Suprapubic skin (tissue), 4 donors: ENCODE results near the gene PCYOX1L. TPM values are rescaled to one million over a fixed set of nuclear protein-coding genes. Genes with fewer than 3 reads are reported as not detected.

Experiments
- DNase-seq, 2 donors: peaks; one replicate each; pipeline ENCODE4 v3.0.0-alpha.2; 2019; ENCODE audit warnings: low spot score in 2 of 2
- H3K27ac ChIP-seq: fragments of 200-600 bp; sonication (generic); one replicate; pipeline ENCODE4 v1.5.1; 2019
- H3K27me3 ChIP-seq: fragments of 200-600 bp; sonication (generic); one replicate; pipeline ENCODE4 v1.5.1; 2019
- H3K36me3 ChIP-seq: fragments of 200-600 bp; sonication (generic); one replicate; pipeline ENCODE4 v1.5.1; 2019
- H3K4me1 ChIP-seq: fragments of 200-600 bp; sonication (generic); one replicate; pipeline ENCODE4 v1.5.1; 2019
- H3K4me3 ChIP-seq: fragments of 200-600 bp; sonication (generic); one replicate; pipeline ENCODE4 v1.5.1; 2019; ENCODE audit warnings: mild to moderate bottlenecking
- H3K9me3 ChIP-seq: fragments of 200-600 bp; sonication (generic); one replicate; pipeline ENCODE4 v1.5.1; 2019
- EP300 ChIP-seq: sonication (generic); formaldehyde crosslinking; IDR thresholded peaks from one replicate; pipeline ENCODE4 v1.6.1; 2017; ENCODE audit warnings: antibody characterized with exemption
- POLR2A ChIP-seq, 2 donors: fragments of 450-650 bp; IDR thresholded peaks; one replicate each; pipeline ENCODE4 v1.6.1; 2017; ENCODE audit warnings: antibody characterized with exemption in 2 of 2, mild to moderate bottlenecking in 2 of 2, moderate library complexity in 2 of 2
- POLR2AphosphoS5 ChIP-seq, 3 donors: sonication (generic); formaldehyde crosslinking; IDR thresholded peaks; one replicate each; pipeline ENCODE4 v1.6.1; 2017; ENCODE audit warnings: antibody characterized with exemption in 3 of 3
- WGBS: methylation state at CpG from one replicate; pipeline ENCODE4 v1.1.5; 2018; 5-methylcytosine and 5-hydroxymethylcytosine counted together
- total RNA-seq, 4 donors: library from RNA; depleted of rRNA; stranded (reverse); fragments of >200 nt; gene quantifications; one replicate each; pipeline ENCODE4 v1.1.0, GENCODE V29; 2016
- TF ChIP-seq, protein P1 (sequence below), 2 donors: fragments of 200-600 bp in 1 of 2; fragments of 450-650 bp in 1 of 2; sonication (generic) in 1 of 2; IDR thresholded peaks; one replicate each; pipeline ENCODE4 v1.5.1; 2016 to 2019; ENCODE audit warnings: antibody characterized with exemption in 2 of 2, mild to moderate bottlenecking in 1 of 2, moderate library complexity in 1 of 2

PCYOX1L gene
- total RNA-seq, 4 donors from 2014 or later, result 4.5 to 11.8 (median 5.8) TPM

DNA sequence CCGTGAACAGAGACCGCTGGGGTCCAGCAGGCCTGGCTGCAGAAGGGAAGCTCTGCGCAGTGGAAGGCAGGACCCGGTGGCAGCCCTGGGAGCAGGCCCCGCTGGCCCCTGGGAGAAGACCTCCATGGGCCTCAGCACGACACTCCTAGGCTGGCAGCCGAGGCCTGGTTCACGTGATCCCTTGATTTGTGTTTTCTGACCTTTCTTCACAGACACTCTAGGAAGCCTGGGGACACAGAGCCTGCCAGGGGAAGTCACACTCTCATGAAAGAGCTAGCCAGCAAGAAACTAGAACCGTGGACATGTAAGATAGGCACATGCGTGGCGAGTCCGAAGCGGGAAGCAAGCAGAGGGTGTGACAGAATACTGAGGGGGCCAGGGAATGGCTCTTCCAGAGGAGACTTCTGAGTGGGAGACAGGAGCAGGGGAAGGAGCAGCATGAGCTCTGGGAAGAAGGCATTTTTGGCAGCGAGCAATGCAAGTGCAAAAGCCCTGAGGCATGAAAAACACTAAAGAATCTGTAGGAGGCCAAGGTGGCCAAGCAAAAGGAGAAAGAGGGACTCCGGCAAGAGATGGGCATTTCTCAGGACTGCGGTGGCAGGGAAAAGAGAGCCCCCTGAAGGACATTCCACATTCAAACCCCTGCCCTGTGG is 47.8 kb downstream of the PCYOX1L start:
- Histone ChIP-seq H3K4me1 (peaks cover 9% of the 10 kb centered on the region), H3K36me3 (no peaks in the 10 kb centered on the region), H3K27me3 (no peaks in the 10 kb centered on the region), H3K27ac (peak overlapping the region; percentile 69), H3K9me3 (no peaks in the 10 kb centered on the region), H3K4me3 (no peak overlapping the region)
- no peak for TF ChIP-seq POLR2AphosphoS5 (IDR thresholded peaks at IDR 0.05)
- TF ChIP-seq POLR2A (IDR thresholded peaks at IDR 0.05), result no peak
- no peak for TF ChIP-seq EP300
- TF ChIP-seq, protein P1, sequence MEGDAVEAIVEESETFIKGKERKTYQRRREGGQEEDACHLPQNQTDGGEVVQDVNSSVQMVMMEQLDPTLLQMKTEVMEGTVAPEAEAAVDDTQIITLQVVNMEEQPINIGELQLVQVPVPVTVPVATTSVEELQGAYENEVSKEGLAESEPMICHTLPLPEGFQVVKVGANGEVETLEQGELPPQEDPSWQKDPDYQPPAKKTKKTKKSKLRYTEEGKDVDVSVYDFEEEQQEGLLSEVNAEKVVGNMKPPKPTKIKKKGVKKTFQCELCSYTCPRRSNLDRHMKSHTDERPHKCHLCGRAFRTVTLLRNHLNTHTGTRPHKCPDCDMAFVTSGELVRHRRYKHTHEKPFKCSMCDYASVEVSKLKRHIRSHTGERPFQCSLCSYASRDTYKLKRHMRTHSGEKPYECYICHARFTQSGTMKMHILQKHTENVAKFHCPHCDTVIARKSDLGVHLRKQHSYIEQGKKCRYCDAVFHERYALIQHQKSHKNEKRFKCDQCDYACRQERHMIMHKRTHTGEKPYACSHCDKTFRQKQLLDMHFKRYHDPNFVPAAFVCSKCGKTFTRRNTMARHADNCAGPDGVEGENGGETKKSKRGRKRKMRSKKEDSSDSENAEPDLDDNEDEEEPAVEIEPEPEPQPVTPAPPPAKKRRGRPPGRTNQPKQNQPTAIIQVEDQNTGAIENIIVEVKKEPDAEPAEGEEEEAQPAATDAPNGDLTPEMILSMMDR (IDR thresholded peaks at IDR 0.05), result no peak
- 79% methylated on average over 14 of the region's 16 CpGs for WGBS
- no peak for DNase-seq

DNA sequence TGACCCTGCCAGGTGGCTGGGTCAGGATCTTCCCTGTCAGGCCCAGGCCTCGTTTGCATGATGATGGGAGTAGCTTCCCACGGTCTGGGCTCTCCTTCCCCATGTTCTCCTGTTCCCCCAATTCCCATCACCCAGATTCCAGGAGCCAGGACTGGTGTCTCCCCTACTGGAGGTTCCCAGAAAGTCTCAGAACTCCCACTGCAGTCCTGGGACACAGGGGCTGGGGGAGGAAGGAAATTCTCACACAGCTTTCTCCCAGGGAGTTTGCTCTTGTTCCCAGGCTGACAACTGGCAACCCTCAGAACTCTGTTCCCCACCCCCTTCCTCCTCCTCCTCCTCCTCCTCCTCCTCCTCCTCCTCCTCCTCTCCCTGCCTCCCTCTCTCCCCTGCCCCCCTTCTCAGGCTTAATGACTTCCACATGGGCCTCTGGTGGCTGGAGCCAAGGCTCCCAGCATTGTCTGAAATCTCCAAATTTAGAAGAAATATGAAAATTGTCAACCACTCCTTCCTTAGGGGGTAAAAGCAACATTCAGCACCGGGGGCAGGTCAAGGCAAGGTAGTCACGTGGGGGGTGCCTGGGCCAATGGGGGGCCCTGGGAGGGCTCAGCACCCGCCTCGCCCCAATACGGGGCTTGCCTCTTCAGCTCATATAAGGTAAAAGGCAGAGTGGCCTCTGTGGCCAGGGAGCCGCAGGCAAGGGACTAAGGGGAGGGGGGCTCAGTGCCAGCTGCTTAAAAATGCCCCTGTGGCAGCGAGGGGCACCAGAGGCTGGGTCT is 48.5 kb downstream of the PCYOX1L start:
- TF ChIP-seq POLR2A (IDR thresholded peaks at IDR 0.05) (peak in 1 of 2 donors; percentile 17), POLR2AphosphoS5 (IDR thresholded peaks at IDR 0.05) (no peak)
- peak overlapping the region; percentile 42 for H3K4me3 ChIP-seq
- H3K36me3 ChIP-seq, result no peaks in the 10 kb centered on the region
- WGBS, result 46% methylated on average over 9 of the region's 9 CpGs
- peak overlapping the region; percentile 69 for H3K27ac ChIP-seq
- H3K27me3 ChIP-seq, result no peaks in the 10 kb centered on the region
- H3K9me3 ChIP-seq, result no peaks in the 10 kb centered on the region
- no peak for DNase-seq
- peaks cover 9% of the 10 kb centered on the region for H3K4me1 ChIP-seq

DNA sequence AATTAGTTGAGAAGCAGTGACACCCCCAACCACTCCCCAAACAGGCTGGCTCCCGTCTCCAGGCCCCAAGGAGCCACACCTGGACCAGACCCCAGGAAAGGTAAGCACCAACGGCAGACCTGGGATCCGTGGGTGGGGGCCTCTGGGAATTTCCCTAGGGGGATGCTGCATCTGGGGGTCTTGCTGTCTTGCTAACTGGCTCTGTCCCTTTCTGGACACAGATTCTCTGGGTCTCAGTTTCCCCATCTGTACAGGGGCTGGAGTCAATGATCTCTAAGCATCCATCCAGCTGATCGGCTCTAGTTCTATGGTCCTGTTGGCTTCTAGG is 49.1 kb downstream of the PCYOX1L start:
- H3K4me1 ChIP-seq, result peaks cover 9% of the 10 kb centered on the region
- 30% methylated on average over 3 of the region's 4 CpGs for WGBS
- DNase-seq, result no peak
- no peak for TF ChIP-seq POLR2AphosphoS5 (IDR thresholded peaks at IDR 0.05)
- TF ChIP-seq EP300, result no peak
- TF ChIP-seq POLR2A (IDR thresholded peaks at IDR 0.05), result no peak
- TF ChIP-seq, protein P1 (IDR thresholded peaks at IDR 0.05), result no peak
- peak overlapping the region; percentile 69 for H3K27ac ChIP-seq
- H3K4me3 ChIP-seq, result peak overlapping the region; percentile 42
- no peaks in the 10 kb centered on the region for H3K9me3 ChIP-seq
- H3K27me3 ChIP-seq, result no peaks in the 10 kb centered on the region
- H3K36me3 ChIP-seq, result no peaks in the 10 kb centered on the region

DNA sequence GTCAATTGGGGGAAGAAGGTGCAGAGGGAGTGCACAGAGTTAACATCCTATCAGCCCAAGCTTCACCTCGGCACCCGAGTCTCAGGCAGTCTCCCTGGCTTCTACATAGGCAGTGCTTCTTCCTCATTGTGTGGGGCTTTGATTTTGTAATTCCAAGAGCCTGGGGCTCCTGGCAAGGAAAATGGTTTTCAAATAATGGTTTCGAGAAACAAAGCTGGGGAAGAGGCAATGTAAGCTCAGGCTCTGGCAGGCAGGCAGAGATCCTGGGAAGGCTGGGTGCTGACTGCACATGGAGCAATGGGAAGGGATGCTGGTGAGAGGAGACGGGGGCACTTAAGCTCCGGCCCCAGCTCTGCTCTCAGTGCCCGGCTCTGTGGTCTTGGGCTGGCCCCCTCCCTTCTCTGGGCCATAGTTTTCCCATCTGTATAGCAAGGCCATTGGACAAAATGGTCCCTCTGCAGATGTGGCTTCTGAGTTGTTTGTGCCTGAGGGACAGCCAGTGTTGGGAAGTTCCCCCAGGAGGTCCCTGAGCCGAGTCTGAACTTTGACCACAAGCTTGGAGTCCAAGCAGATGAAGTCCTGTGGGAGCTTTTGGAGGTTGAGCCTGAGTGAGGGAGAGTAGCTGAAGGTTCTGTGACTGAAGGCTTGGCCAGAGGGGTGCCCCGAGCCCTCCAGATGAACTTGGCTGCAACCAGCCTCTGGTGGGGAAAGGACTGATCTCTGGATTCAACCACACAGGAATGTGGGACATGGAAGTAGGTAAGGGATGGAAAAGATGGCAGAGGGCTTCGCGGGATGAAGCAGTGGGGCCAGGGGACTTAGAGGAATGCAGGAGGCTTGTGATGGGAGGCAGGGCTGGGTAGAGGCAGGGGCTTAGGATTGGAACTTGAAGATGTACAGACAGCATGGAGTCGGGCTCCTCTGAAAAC is 49.7 kb downstream of the PCYOX1L start:
- peak overlapping the region; percentile 69 for H3K27ac ChIP-seq
- H3K4me3 ChIP-seq, result peak overlapping the region; percentile 42
- no peaks in the 10 kb centered on the region for H3K9me3 ChIP-seq
- DNase-seq, result no peak
- 65% methylated on average over 8 of the region's 11 CpGs for WGBS
- H3K4me1 ChIP-seq, result peaks cover 9% of the 10 kb centered on the region
- TF ChIP-seq, protein P1 (IDR thresholded peaks at IDR 0.05), result no peak
- no peak for TF ChIP-seq EP300
- no peak for TF ChIP-seq POLR2A (IDR thresholded peaks at IDR 0.05)
- no peak for TF ChIP-seq POLR2AphosphoS5 (IDR thresholded peaks at IDR 0.05)
- no peaks in the 10 kb centered on the region for H3K27me3 ChIP-seq
- H3K36me3 ChIP-seq, result no peaks in the 10 kb centered on the region

DNA sequence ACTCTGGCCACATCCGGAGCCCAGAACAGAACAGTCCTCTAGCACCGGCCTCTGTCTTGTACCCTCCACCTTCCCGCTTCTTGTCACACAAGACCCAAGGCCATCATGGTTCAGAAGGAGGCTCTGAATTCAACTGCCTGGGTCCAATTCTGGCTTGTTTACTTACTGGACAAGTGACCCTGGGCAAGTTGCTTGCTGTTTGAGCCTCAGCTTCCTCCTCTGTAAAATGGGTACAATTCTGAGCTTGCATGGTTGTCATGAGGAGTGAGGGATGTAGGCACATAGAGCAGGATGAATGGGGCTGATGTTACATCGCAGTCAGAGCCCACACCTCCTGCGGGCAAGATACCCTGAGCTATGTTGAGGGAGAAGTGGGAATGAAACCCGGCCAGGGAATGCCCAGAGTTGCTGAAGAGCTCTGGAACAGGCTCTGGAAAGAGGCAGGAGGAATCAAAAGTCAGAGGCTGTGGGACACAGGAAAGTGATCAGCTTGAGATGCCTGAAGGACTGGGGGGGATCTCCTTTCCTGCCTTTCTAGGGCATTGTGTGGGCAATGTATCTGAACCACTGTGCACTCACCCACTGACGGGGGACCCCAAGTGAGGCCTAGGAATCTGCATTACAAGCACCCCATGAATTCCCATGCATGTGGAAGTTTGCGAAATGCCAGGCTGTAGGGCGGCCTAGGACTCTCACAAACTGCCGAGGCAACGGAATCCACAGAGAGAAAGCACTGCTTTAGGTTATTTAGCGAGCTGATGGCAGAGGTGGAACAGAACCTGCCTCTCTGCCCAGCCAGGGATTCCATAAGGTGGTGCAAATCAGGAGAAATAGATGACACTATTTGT is 50.6 kb downstream of the PCYOX1L start:
- Histone ChIP-seq H3K4me3 (peak overlapping the region; percentile 42), H3K4me1 (peaks cover 9% of the 10 kb centered on the region), H3K9me3 (no peaks in the 10 kb centered on the region), H3K27me3 (no peaks in the 10 kb centered on the region), H3K27ac (peak overlapping the region; percentile 69), H3K36me3 (no peaks in the 10 kb centered on the region)
- 88% methylated on average over 12 of the region's 12 CpGs for WGBS
- no peak for DNase-seq
- TF ChIP-seq POLR2A (IDR thresholded peaks at IDR 0.05) (no peak), POLR2AphosphoS5 (IDR thresholded peaks at IDR 0.05) (no peak), EP300 (no peak)
- TF ChIP-seq, protein P1 (IDR thresholded peaks at IDR 0.05), result no peak
